HepG2 (cell line): ENCODE measurements around the gene RRBP1. TPM values are rescaled to one million over a fixed set of nuclear protein-coding genes. Genes with fewer than 3 reads are reported as not detected.

Experiments
- ATF2 ChIP-seq: sonication (generic); formaldehyde crosslinking; IDR thresholded peaks from 2 replicates; pipeline ENCODE4 v1.4.0; 2020; ENCODE audit warnings: missing genetic modification reagents
- ATF3 ChIP-seq: sonication (generic); formaldehyde crosslinking; IDR thresholded peaks from 2 replicates; pipeline ENCODE4 v1.4.0; 2020; ENCODE audit warnings: missing genetic modification reagents
- CENPBD1 ChIP-seq: sonication (generic); formaldehyde crosslinking; IDR thresholded peaks from 2 replicates; pipeline ENCODE4 v1.8.0; 2022; ENCODE audit warnings: missing genetic modification reagents, low read depth, mild to moderate bottlenecking, borderline replicate concordance
- HOMEZ ChIP-seq: IDR thresholded peaks from 2 replicates; pipeline ENCODE4 v1.6.1; 2016; ENCODE audit warnings: low read depth
- HOXA9 ChIP-seq: sonication (generic); formaldehyde crosslinking; IDR thresholded peaks from 2 replicates; pipeline ENCODE4 v1.8.1; 2022; ENCODE audit warnings: missing genetic modification reagents, mild to moderate bottlenecking, moderate library complexity, borderline replicate concordance
- JUND ChIP-seq: sonication (generic); formaldehyde crosslinking; IDR thresholded peaks from 2 replicates; pipeline ENCODE4 v1.8.0; 2022; ENCODE audit warnings: mild to moderate bottlenecking, missing genetic modification reagents
- KAT7 ChIP-seq: IDR thresholded peaks from 2 replicates; pipeline ENCODE4 v1.6.1; 2018; ENCODE audit warnings: borderline replicate concordance, missing compliant biosample characterization
- LRRFIP1 ChIP-seq: sonication (generic); formaldehyde crosslinking; conservative IDR thresholded peaks from 2 replicates; pipeline ENCODE4 v1.4.0; 2020; ENCODE audit warnings: missing genetic modification reagents
- MYPOP ChIP-seq: sonication (generic); formaldehyde crosslinking; IDR thresholded peaks from 2 replicates; pipeline ENCODE4 v1.8.1; 2023; ENCODE audit warnings: mild to moderate bottlenecking, moderate library complexity, missing genetic modification reagents
- NR3C1 ChIP-seq: sonication (generic); formaldehyde crosslinking; IDR thresholded peaks from 2 replicates; pipeline ENCODE4 v1.4.0; 2020; ENCODE audit warnings: missing genetic modification reagents
- POGK ChIP-seq: sonication (generic); formaldehyde crosslinking; conservative IDR thresholded peaks from 2 replicates; pipeline ENCODE4 v1.8.0; 2022; ENCODE audit warnings: mild to moderate bottlenecking, moderate library complexity, missing genetic modification reagents
- RNF2 ChIP-seq: fragments of 450-650 bp; conservative IDR thresholded peaks from 2 replicates; pipeline ENCODE4 v1.6.1; 2016; ENCODE audit warnings: low read depth
- STAT5B ChIP-seq: sonication (generic); formaldehyde crosslinking; IDR thresholded peaks from 2 replicates; pipeline ENCODE4 v1.4.0; 2020; ENCODE audit warnings: missing genetic modification reagents
- TAF15 ChIP-seq: fragments of 200-400 bp; formaldehyde crosslinking; IDR thresholded peaks from one replicate; pipeline ENCODE4 v1.6.1; 2018; ENCODE audit warnings: mild to moderate bottlenecking, low read depth, low read length; ENCODE audit not compliant: poor library complexity, severe bottlenecking
- TRAFD1 ChIP-seq: sonication (generic); formaldehyde crosslinking; IDR thresholded peaks from 2 replicates; pipeline ENCODE4 v1.5.1; 2020; ENCODE audit warnings: missing genetic modification reagents, mild to moderate bottlenecking, borderline replicate concordance
- ZMYM2 ChIP-seq: sonication (generic); formaldehyde crosslinking; IDR thresholded peaks from 2 replicates; pipeline ENCODE4 v1.8.0; 2022; ENCODE audit warnings: mild to moderate bottlenecking, missing genetic modification reagents
- ZNF20 ChIP-seq: sonication (generic); formaldehyde crosslinking; IDR thresholded peaks from 2 replicates; pipeline ENCODE4 v1.4.0; 2020; ENCODE audit warnings: mild to moderate bottlenecking, moderate library complexity, missing genetic modification reagents
- ZNF550 ChIP-seq: sonication (generic); formaldehyde crosslinking; IDR thresholded peaks from 2 replicates; pipeline ENCODE4 v1.4.0; 2020; ENCODE audit warnings: mild to moderate bottlenecking, missing genetic modification reagents, borderline replicate concordance
- ZNF775 ChIP-seq: sonication (generic); formaldehyde crosslinking; IDR thresholded peaks from 2 replicates; pipeline ENCODE4 v1.4.0; 2020; ENCODE audit warnings: missing genetic modification reagents, mild to moderate bottlenecking, moderate library complexity, borderline replicate concordance
- polyA plus RNA-seq, 8 experiments: library from polyadenylated mRNA; depleted of rRNA in 3 of 8; stranded (reverse) in 7 of 8; unstranded in 1 of 8; fragments of >200 nt; fragmentation: Illumina TruSeq in 4 of 8; extraction: Trizol in 4 of 8; gene quantifications; 2 replicates each; pipeline versions ENCODE4 v1.2.1 to v1.2.3, GENCODE V29; 2011 to 2016; ENCODE audit warnings: low read depth in 4 of 8, missing spikeins in 1 of 8, mixed read lengths in 1 of 8; ENCODE audit not compliant: insufficient read depth in 1 of 8
- total RNA-seq, 5 experiments: library from RNA; depleted of rRNA; stranded (reverse); fragments of >200 nt; fragmentation: Illumina TruSeq; extraction: Trizol; gene quantifications; 2 replicates each; pipeline ENCODE4 v1.2.3, GENCODE V29; 2016; ENCODE audit warnings: low read depth in 1 of 5

The RRBP1 gene
- total and polyA plus RNA-seq, 2 of the 13 experiments (the other 11 are each of a cell fraction or from before 2014, with no cell fraction given) = 150 to 222 TPM

- TF ChIP-seq ZMYM2 (CRISPR knock-in tag) (peak; percentile 15; the same call in 1 of the 2 replicates), TAF15 (no peak), STAT5B (CRISPR knock-in tag) (no peak), HOXA9 (CRISPR knock-in tag) (no peak), KAT7 (CRISPR knock-in tag) (no peak), MYPOP (CRISPR knock-in tag) (no peak; the same call in 1 of the 2 replicates), HOMEZ (CRISPR knock-in tag) (no peak; the same call in 1 of the 2 replicates), ATF2 (CRISPR knock-in tag) (no peak), ZNF775 (no peak), NR3C1 (CRISPR knock-in tag) (no peak), POGK (CRISPR knock-in tag) (no peak), TRAFD1 (CRISPR knock-in tag) (no peak), CENPBD1 (CRISPR knock-in tag) (no peak), ZNF550 (CRISPR knock-in tag) (no peak), LRRFIP1 (CRISPR knock-in tag) (no peak), JUND (CRISPR knock-in tag) (no peak), ATF3 (no peak), ZNF20 (CRISPR knock-in tag) (no peak), RNF2 (no peak)
These were observed 802 bp upstream of the RRBP1 start (continued) for GRCh38 chr20:17682889-17683198.
